GM12865 (cell line): Measurements from ENCODE around the gene MIAT.
A peak's percentile ranks its signal among the peaks of the same experiment; 100 is the strongest.

Experiments
- DNase-seq: peaks from one replicate; pipeline ENCODE4 v3.0.0; 2010; ENCODE audit warnings: low read depth
- H3K4me3 ChIP-seq: 2 replicates; pipeline ENCODE4 v1.5.1; 2011; ENCODE audit warnings: mild to moderate bottlenecking, low read depth, low read length, control low read depth
- CTCF ChIP-seq: IDR thresholded peaks from 2 replicates; pipeline ENCODE4 v1.5.1; 2011; ENCODE audit warnings: low read length, control low read depth, low read depth, inconsistent platforms; ENCODE audit not compliant: insufficient read depth; ENCODE audit errors: missing control alignments

The MIAT gene

GRCh38 chr22:26658671-26659478 is 1.5 kb downstream of the MIAT start:
- DNase-seq = peak; percentile 85
- H3K4me3 ChIP-seq = peak overlapping the region; percentile 64
- no peak for TF ChIP-seq CTCF

- no peak for DNase-seq
- no peak overlapping the region for H3K4me3 ChIP-seq
- TF ChIP-seq CTCF = no peak
Observed at GRCh38 chr22:26660356-26660755, 3.0 kb downstream of the MIAT start.

- H3K4me3 ChIP-seq = no peak overlapping the region
- no peak for TF ChIP-seq CTCF
- no peak for DNase-seq
Observed at GRCh38 chr22:26660961-26661578, 3.7 kb downstream of the MIAT start.

GRCh38 chr22:26662160-26662559 is 4.8 kb downstream of the MIAT start:
- no peak for DNase-seq
- TF ChIP-seq CTCF = no peak
- no peak overlapping the region for H3K4me3 ChIP-seq

- no peak overlapping the region for H3K4me3 ChIP-seq
- DNase-seq = no peak
- no peak for TF ChIP-seq CTCF
Observed at GRCh38 chr22:26663374-26663923, 6.1 kb downstream of the MIAT start.

- TF ChIP-seq CTCF = no peak
- DNase-seq = no peak
- no peak overlapping the region for H3K4me3 ChIP-seq
Observed at GRCh38 chr22:26665813-26666231, 8.4 kb downstream of the MIAT start.
